ENCODE data around the gene MED19. TPM values are rescaled to one million over a fixed set of nuclear protein-coding genes. Genes with fewer than 3 reads are reported as not detected.

MED19 gene
- total RNA-seq, 1 donor from 2014 or later: 20.0 TPM

DNA sequence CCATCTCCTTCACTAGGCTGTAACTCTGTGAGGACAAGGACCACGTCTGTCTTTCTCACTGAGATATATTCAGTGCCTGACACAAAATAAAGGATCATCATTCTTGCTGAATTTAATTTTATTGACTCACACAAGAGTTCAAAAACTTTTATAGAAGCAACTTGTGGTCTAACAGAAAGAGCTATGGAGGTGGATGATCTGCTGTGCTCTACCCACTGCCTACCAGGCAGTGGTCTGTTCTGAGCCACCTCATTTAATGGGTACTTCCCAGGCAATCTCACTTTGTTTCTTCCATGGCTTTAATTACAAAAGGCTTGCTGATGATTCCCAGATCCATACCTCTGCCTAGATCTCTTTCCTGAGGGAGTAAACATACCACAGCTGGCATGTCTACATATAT lies 34.9 kb upstream of the MED19 start:
- Mint-ChIP-seq H3K4me3 (ENCODE audit: unreplicated experiment) (no peak overlapping the region), H3K27me3 (ENCODE audit: low read depth) (no peaks in the 10 kb centered on the region), H3K36me3 (ENCODE audit: low read depth) (peaks cover 9% of the 10 kb centered on the region), H3K27ac (ENCODE audit: unreplicated experiment) (no peak overlapping the region), H3K9me3 (ENCODE audit: low read depth) (no peaks in the 10 kb centered on the region), H3K4me1 (ENCODE audit: low read depth) (peaks cover 12% of the 10 kb centered on the region)
- DNase-seq (ENCODE audit: low spot score): no peak
- TF ChIP-seq, protein P1, sequence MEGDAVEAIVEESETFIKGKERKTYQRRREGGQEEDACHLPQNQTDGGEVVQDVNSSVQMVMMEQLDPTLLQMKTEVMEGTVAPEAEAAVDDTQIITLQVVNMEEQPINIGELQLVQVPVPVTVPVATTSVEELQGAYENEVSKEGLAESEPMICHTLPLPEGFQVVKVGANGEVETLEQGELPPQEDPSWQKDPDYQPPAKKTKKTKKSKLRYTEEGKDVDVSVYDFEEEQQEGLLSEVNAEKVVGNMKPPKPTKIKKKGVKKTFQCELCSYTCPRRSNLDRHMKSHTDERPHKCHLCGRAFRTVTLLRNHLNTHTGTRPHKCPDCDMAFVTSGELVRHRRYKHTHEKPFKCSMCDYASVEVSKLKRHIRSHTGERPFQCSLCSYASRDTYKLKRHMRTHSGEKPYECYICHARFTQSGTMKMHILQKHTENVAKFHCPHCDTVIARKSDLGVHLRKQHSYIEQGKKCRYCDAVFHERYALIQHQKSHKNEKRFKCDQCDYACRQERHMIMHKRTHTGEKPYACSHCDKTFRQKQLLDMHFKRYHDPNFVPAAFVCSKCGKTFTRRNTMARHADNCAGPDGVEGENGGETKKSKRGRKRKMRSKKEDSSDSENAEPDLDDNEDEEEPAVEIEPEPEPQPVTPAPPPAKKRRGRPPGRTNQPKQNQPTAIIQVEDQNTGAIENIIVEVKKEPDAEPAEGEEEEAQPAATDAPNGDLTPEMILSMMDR (IDR thresholded peaks at IDR 0.05): no peak

DNA sequence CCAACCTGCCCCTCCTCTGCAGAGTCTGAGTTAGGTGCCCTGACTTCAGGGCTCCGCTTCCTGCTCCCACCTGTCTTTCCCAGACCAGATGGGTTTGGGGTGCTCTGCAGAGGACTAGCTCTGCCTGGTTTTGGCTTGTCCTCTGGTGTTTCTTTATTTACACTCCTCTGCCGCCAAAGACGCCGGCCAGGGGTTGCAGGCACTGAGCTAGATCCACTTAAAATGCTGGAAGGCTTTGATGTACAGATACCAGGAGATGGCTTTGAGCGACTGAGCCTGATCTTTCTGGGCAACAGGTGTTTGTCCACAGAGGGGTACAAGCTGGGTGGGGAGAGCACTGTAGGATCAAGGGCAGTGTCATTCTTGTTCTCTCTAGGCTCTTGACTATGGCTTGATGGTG lies 33.2 kb upstream of the MED19 start:
- no peaks in the 10 kb centered on the region for H3K9me3 Mint-ChIP-seq (ENCODE audit: low read depth)
- no peak overlapping the region for H3K4me3 Mint-ChIP-seq (ENCODE audit: unreplicated experiment)
- no peak for DNase-seq (ENCODE audit: low spot score)
- TF ChIP-seq, protein P1 (IDR thresholded peaks at IDR 0.05): no peak
- H3K4me1 Mint-ChIP-seq (ENCODE audit: low read depth): peaks cover 19% of the 10 kb centered on the region
- H3K36me3 Mint-ChIP-seq (ENCODE audit: low read depth): peaks cover 12% of the 10 kb centered on the region
- no peak overlapping the region for H3K27ac Mint-ChIP-seq (ENCODE audit: unreplicated experiment)
- no peaks in the 10 kb centered on the region for H3K27me3 Mint-ChIP-seq (ENCODE audit: low read depth)

DNA sequence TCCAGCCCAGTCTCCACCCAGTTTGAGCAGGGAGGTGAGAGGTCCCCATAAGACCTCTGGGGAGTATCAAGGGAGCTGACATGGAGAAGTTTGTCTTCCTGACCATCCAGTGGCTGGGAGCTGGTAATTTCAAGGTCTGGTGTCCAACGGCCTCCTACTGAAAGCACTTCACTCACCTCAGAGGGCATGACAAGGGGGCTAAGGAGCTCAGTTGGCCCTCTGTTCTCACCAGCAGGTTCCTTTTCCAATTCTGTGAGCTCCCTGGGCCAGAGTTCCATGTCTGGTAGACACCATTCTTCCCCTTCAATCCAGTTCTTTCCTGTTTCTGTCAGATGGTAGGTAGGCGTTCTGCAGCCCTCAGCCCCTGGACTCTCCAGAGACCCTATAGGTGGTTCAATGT lies 32.3 kb upstream of the MED19 start:
- Mint-ChIP-seq H3K36me3 (ENCODE audit: low read depth) (peaks cover 12% of the 10 kb centered on the region), H3K27me3 (ENCODE audit: low read depth) (no peaks in the 10 kb centered on the region), H3K4me3 (ENCODE audit: unreplicated experiment) (no peak overlapping the region), H3K4me1 (ENCODE audit: low read depth) (peaks cover 19% of the 10 kb centered on the region), H3K9me3 (ENCODE audit: low read depth) (no peaks in the 10 kb centered on the region), H3K27ac (ENCODE audit: unreplicated experiment) (no peak overlapping the region)
- TF ChIP-seq, protein P1 (IDR thresholded peaks at IDR 0.05): no peak
- DNase-seq (ENCODE audit: low spot score): no peak

DNA sequence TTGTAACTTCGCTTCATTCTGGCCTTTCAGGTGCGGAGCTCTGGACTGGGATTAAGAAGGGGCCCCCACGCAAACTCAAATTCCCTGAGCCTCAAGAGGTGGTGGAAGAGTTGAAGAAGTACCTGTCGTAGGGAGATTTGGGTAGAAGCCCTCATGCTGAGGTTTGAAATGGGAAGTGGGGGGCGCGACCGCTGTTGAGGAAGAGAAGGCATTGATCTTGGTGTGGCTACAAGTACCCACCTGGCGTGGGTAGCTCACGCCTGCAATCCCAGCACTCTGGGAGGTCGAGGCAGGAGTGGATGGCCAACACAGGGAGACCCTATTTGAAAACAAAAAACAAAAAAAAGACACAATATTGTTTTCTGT lies 30.1 kb upstream of the MED19 start:
- H3K4me3 Mint-ChIP-seq (ENCODE audit: unreplicated experiment): peak overlapping the region; percentile 99
- H3K27me3 Mint-ChIP-seq (ENCODE audit: low read depth): no peaks in the 10 kb centered on the region
- TF ChIP-seq, protein P1 (IDR thresholded peaks at IDR 0.05): no peak
- H3K9me3 Mint-ChIP-seq (ENCODE audit: low read depth): no peaks in the 10 kb centered on the region
- no peak for DNase-seq (ENCODE audit: low spot score)
- peaks cover 19% of the 10 kb centered on the region for H3K36me3 Mint-ChIP-seq (ENCODE audit: low read depth)
- peaks cover 19% of the 10 kb centered on the region for H3K4me1 Mint-ChIP-seq (ENCODE audit: low read depth)
- peak overlapping the region; percentile 97 for H3K27ac Mint-ChIP-seq (ENCODE audit: unreplicated experiment)

DNA sequence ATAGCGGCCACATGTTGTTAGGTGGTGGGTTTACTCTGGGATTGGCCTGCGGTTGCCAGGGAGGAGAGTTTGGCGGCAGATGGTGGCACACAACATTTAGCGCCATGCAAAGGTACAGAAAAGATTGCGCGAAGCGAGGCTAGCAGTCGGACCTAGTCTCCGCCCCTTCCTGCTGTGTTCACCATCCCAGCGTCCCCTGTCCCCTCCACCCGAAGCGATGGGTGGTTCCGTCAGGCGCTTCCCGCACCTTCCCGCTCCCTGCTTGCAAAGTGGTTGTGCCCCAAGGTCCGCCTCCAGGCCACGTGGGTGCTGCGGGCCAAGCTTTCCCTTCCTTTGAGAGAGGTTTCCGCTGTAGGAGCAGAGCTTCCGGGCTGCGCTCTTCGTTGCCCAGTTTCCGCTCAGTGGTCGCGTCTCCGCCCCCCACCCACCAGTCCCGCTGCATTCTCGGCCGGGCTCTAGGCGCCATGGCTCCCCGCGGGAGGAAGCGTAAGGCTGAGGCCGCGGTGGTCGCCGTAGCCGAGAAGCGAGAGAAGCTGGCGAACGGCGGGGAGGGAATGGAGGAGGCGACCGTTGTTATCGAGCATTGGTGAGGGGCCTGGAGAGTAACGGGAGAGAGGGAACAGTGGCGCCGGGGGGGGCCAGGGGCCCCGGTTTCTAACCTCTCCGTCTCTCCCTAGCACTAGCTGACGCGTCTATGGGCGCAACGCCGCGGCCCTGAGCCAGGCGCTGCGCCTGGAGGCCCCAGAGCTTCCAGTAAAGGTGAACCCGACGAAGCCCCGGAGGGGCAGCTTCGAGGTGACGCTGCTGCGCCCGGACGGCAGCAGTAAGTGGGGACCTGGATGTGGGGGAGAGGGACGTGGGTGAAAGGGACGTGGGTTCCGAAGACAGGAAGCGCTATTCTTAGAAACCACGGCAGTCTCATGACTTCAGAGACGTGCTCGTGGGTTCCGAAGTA lies 29.4 kb upstream of the MED19 start, which contains the start of gene SELENOH:
TSS of gene SELENOH (plus strand) at position 360 of the 955 bp plus-strand sequence. CDS start at position 465, 105 bp downstream.
- Mint-ChIP-seq H3K4me3 (ENCODE audit: unreplicated experiment) (peak within 1 kb of the TSS; percentile 99), H3K36me3 (ENCODE audit: low read depth) (peaks cover 19% of the 10 kb centered on the region), H3K27ac (ENCODE audit: unreplicated experiment) (peak within 1 kb of the TSS; percentile 97), H3K27me3 (ENCODE audit: low read depth) (no peaks in the 10 kb centered on the region), H3K9me3 (ENCODE audit: low read depth) (no peaks in the 10 kb centered on the region), H3K4me1 (ENCODE audit: low read depth) (peaks cover 19% of the 10 kb centered on the region)
- TF ChIP-seq, protein P1 (IDR thresholded peaks at IDR 0.05): no peak
- peak; percentile 99 for DNase-seq (ENCODE audit: low spot score)
